ENCODE measurements around the gene NLRC4. TPM values are rescaled to one million over a fixed set of nuclear protein-coding genes. Genes with fewer than 3 reads are reported as not detected.

NLRC4 gene
- total and polyA plus RNA-seq, 2 of the 8 experiments (the other 6 are each of a cell fraction or from before 2014, with no cell fraction given) = not detected

- Histone ChIP-seq H3K79me1 (ENCODE audit: low read depth, low read length) (no peaks in the 10 kb centered on the region), H3K36me3 (ENCODE audit: control insufficient read depth in 2 of 4, insufficient read depth in 4 of 4, low read length in 3 of 4) (peaks cover 0 to 11% (median 0%) of the 10 kb centered on the region in 4 experiments; a peak in 1 of 8 replicates), H3K56ac (replicated peaks; ENCODE audit: insufficient read length, low read depth, low read length) (no peak overlapping the region), H3K4me3 (ENCODE audit: extremely low read depth in 1 of 4, insufficient read depth in 2 of 4, low read depth in 3 of 4, low read length in 4 of 4) (no peak overlapping the region), H3K9me3 (ENCODE audit: insufficient read depth in 2 of 2, low read depth in 1 of 2, low read length in 1 of 2) (no peaks in the 10 kb centered on the region), H2BK15ac (ENCODE audit: low read length) (no peak overlapping the region), H4K20me1 (replicated peaks in 1 of 2; ENCODE audit: control insufficient read depth in 1 of 2, insufficient read depth in 2 of 2, low read length in 2 of 2) (no peaks in the 10 kb centered on the region), H3K27me3 (replicated peaks in 1 of 4; ENCODE audit: control insufficient read depth in 3 of 4, extremely low read depth in 1 of 4, insufficient read depth in 3 of 4, low read length in 3 of 4) (no peaks in the 10 kb centered on the region), H3K18ac (ENCODE audit: extremely low read depth, low read length) (no peak overlapping the region), H3K27ac (ENCODE audit: low read depth, low read length) (no peak overlapping the region), H2BK20ac (ENCODE audit: low read length) (no peak overlapping the region), H2BK12ac (ENCODE audit: low read depth, low read length) (no peak overlapping the region), H4K5ac (ENCODE audit: insufficient read length, low read depth, low read length) (no peak overlapping the region), H2BK120ac (replicated peaks; ENCODE audit: low read depth, low read length) (no peak overlapping the region), H2AK5ac (ENCODE audit: low read depth, low read length) (no peak overlapping the region), H3K14ac (ENCODE audit: insufficient read length) (no peak overlapping the region), H3K4me1 (replicated peaks in 1 of 4; ENCODE audit: control insufficient read depth in 3 of 4, insufficient read depth in 4 of 4, low read length in 3 of 4) (no peaks in the 10 kb centered on the region), H3K79me2 (ENCODE audit: control insufficient read depth in 1 of 2, insufficient read depth in 2 of 2, low read length in 2 of 2) (no peaks in the 10 kb centered on the region), H3K9ac (replicated peaks in 1 of 4; ENCODE audit: extremely low read depth in 1 of 4, low read depth in 3 of 4, low read length in 3 of 4) (no peak overlapping the region), H4K91ac (replicated peaks; ENCODE audit: insufficient read length, low read length) (no peak overlapping the region), H3K23me2 (ENCODE audit: low read depth, low read length) (no peaks in the 10 kb centered on the region), H4K8ac (ENCODE audit: extremely low read depth, insufficient read depth, low read length) (no peak overlapping the region), H3K23ac (ENCODE audit: insufficient read length) (no peak overlapping the region), H2BK5ac (ENCODE audit: low read depth, low read length) (no peak overlapping the region), H3K4ac (replicated peaks; ENCODE audit: insufficient read length, low read depth, low read length) (no peak overlapping the region), H3K4me2 (ENCODE audit: insufficient read depth in 1 of 2, low read depth in 2 of 2, low read length in 2 of 2) (no peak overlapping the region), H2AFZ (ENCODE audit: low read length) (no peak overlapping the region)
- ChIA-PET POLR2A (ENCODE audit: partially characterized antibody) (no interaction called here), CTCF (ENCODE audit: partially characterized antibody) (interaction anchor here (0.7 kb wide), 1 partner anchor 16 kb away, joined by 3 read pairs; no protein-coding TSS in a partner anchor)
- no peak for FAIRE-seq
- TF ChIP-seq SRF (IDR thresholded peaks at IDR 0.05; ENCODE audit: low read depth, low read length) = no peak
- no peak for TF ChIP-seq POLR2A (IDR thresholded peaks at IDR 0.05; ENCODE audit: control extremely low read depth in 1 of 2, low read depth in 2 of 2, low read length in 2 of 2)
- TF ChIP-seq RAD21 (IDR thresholded peaks at IDR 0.05 in 1 of 2, conservative IDR thresholded peaks at IDR 0.05 in 1 of 2; ENCODE audit: low read depth in 2 of 2, low read length in 2 of 2) = no peak
- TF ChIP-seq CBX8 (IDR thresholded peaks at IDR 0.05; ENCODE audit: borderline replicate concordance, low read depth, low read length) = no peak
- no peak for TF ChIP-seq NRF1 (IDR thresholded peaks at IDR 0.05; ENCODE audit: low read depth, low read length)
- no peak for TF ChIP-seq MAFK (IDR thresholded peaks at IDR 0.05; ENCODE audit: low read depth, low read length)
- no peak for TF ChIP-seq BCL11A (IDR thresholded peaks at IDR 0.05; ENCODE audit: low read depth in 2 of 2, low read length in 2 of 2)
- no peak for TF ChIP-seq PHF8 (conservative IDR thresholded peaks at IDR 0.05; ENCODE audit: low read depth, low read length)
- TF ChIP-seq KDM5A (IDR thresholded peaks at IDR 0.05; ENCODE audit: low read length) = no peak
- TF ChIP-seq ATF3 (IDR thresholded peaks at IDR 0.05; ENCODE audit: insufficient read depth, low read depth, low read length) = no peak
- TF ChIP-seq RFX5 (IDR thresholded peaks at IDR 0.05; ENCODE audit: borderline replicate concordance, low read depth, low read length) = no peak
- no peak for TF ChIP-seq TEAD4 (IDR thresholded peaks at IDR 0.05; ENCODE audit: low read depth, low read length)
- no peak for TF ChIP-seq SP4 (IDR thresholded peaks at IDR 0.05; ENCODE audit: low read length)
- TF ChIP-seq TBP (IDR thresholded peaks at IDR 0.05; ENCODE audit: low read depth, low read length) = no peak
- 91% methylated on average over 7 of the region's 7 CpGs; no CpG with 5 or more reads in 1 of the 2 experiments for WGBS, 2 experiments (ENCODE audit: extremely low coverage in 1 of 2, insufficient coverage in 1 of 2, insufficient read length in 1 of 2, insufficient replicate concordance in 2 of 2, low coverage in 1 of 2, low lambda C conversion rate in 2 of 2, missing lambda C conversion rate in 1 of 2)
- no peak for DNase-seq (ENCODE audit: low read depth in 1 of 2, low spot score in 2 of 2)
Measured at GRCh38 chr2:32310577-32310976, 45.9 kb upstream of the NLRC4 start.

All from H1 (cell line).